H1 (cell line): ENCODE results near the gene FOXK1. TPM values are rescaled to one million over a fixed set of nuclear protein-coding genes. Genes with fewer than 3 reads are reported as not detected.

ENCODE experiments used
- CTCF ChIA-PET: fragments of 300-600 bp; sonication (Branson Sonifier 250); formaldehyde crosslinking; loops from one replicate; lab custom pipeline; 2021; ENCODE audit not compliant: partially characterized antibody; lab: Charles Lee
- POLR2A ChIA-PET: fragments of 300-600 bp; sonication (Branson Sonifier 250); formaldehyde crosslinking; loops from one replicate; lab custom pipeline; 2021; ENCODE audit warnings: inconsistent platforms; ENCODE audit not compliant: partially characterized antibody; lab: Charles Lee
- DNase-seq, 2 experiments: peaks; one replicate each; pipeline versions ENCODE4 v3.0.0 to v3.0.0-alpha.2; 2010 to 2022; ENCODE audit warnings: low spot score in 2 of 2, low read depth in 1 of 2, mixed read lengths in 1 of 2
- FAIRE-seq: peaks from 2 replicates; lab custom pipeline; 2011; peaks lifted over from hg19 to GRCh38; lab: Jason Lieb, UNC
- H2AFZ ChIP-seq: 2 replicates; pipeline ENCODE4 v1.8.1; 2012; ENCODE audit warnings: low read length, inconsistent platforms
- H2AK5ac ChIP-seq: 2 replicates; pipeline ENCODE4 v1.6.1; 2013; ENCODE audit warnings: low read depth, low read length
- H2BK120ac ChIP-seq: replicated peaks from 2 replicates; pipeline ENCODE3; 2013; ENCODE audit warnings: low read depth, low read length, inconsistent platforms
- H2BK12ac ChIP-seq: 2 replicates; pipeline ENCODE4 v1.6.1; 2013; ENCODE audit warnings: low read depth, low read length
- H2BK15ac ChIP-seq: 2 replicates; pipeline ENCODE4 v1.6.1; 2013; ENCODE audit warnings: low read length
- H2BK20ac ChIP-seq: 2 replicates; pipeline ENCODE4 v1.6.1; 2013; ENCODE audit warnings: low read length
- H2BK5ac ChIP-seq: 2 replicates; pipeline ENCODE4 v1.6.1; 2013; ENCODE audit warnings: low read depth, low read length
- H3K14ac ChIP-seq: 2 replicates; pipeline ENCODE4 v1.6.1; 2013; ENCODE audit warnings: inconsistent platforms; ENCODE audit not compliant: insufficient read length
- H3K18ac ChIP-seq: 2 replicates; pipeline ENCODE4 v1.6.1; 2013; ENCODE audit warnings: low read length; ENCODE audit errors: extremely low read depth
- H3K23ac ChIP-seq: 2 replicates; pipeline ENCODE4 v1.6.1; 2013; ENCODE audit warnings: inconsistent platforms; ENCODE audit not compliant: insufficient read length
- H3K23me2 ChIP-seq: 2 replicates; pipeline ENCODE4 v1.6.1; 2013; ENCODE audit warnings: low read depth, low read length
- H3K27ac ChIP-seq: 2 replicates; pipeline ENCODE4 v1.6.1; 2011; ENCODE audit warnings: low read depth, low read length, inconsistent platforms
- H3K27me3 ChIP-seq, 4 experiments: replicated peaks in 1 of 4; 1 replicate in 1 of 4; 2 replicates in 3 of 4; pipeline versions ENCODE4 v1.6.1 to v1.8.1; 2011 to 2013; ENCODE audit warnings: low read length in 3 of 4, mild to moderate bottlenecking in 3 of 4, inconsistent platforms in 2 of 4, mixed read lengths in 2 of 4, moderate library complexity in 1 of 4; ENCODE audit not compliant: control insufficient read depth in 3 of 4, insufficient read depth in 3 of 4; ENCODE audit errors: extremely low read depth in 1 of 4
- H3K36me3 ChIP-seq, 4 experiments: 2 replicates each; pipeline versions ENCODE4 v1.6.1 to v1.8.1; 2011 to 2013; ENCODE audit warnings: mild to moderate bottlenecking in 4 of 4, low read length in 3 of 4, moderate library complexity in 2 of 4, control low read depth in 1 of 4, inconsistent platforms in 1 of 4; ENCODE audit not compliant: insufficient read depth in 4 of 4, control insufficient read depth in 2 of 4
- H3K4ac ChIP-seq: replicated peaks from 2 replicates; pipeline ENCODE3; 2013; ENCODE audit warnings: low read length, low read depth, mixed read lengths, inconsistent platforms; ENCODE audit not compliant: insufficient read length
- H3K4me1 ChIP-seq, 4 experiments: replicated peaks in 1 of 4; 1 replicate in 1 of 4; 2 replicates in 3 of 4; pipeline versions ENCODE4 v1.6.1 to v1.8.1; 2011 to 2013; ENCODE audit warnings: low read length in 3 of 4, inconsistent platforms in 2 of 4, mixed read lengths in 1 of 4; ENCODE audit not compliant: insufficient read depth in 4 of 4, control insufficient read depth in 3 of 4
- H3K4me2 ChIP-seq, 2 experiments: 2 replicates each; pipeline versions ENCODE4 v1.6.1 to v1.8.1; 2011 to 2013; ENCODE audit warnings: low read depth in 2 of 2, low read length in 2 of 2, control low read depth in 1 of 2, inconsistent platforms in 1 of 2, mild to moderate bottlenecking in 1 of 2; ENCODE audit not compliant: insufficient read depth in 1 of 2
- H3K4me3 ChIP-seq, 4 experiments: fragments of 200-600, 300-600 bp in 1 of 4; sonication (generic), shearing (Covaris generic), sonication (Bioruptor Twin) in 1 of 4; 2 replicates each; pipeline versions ENCODE4 v1.5.1 to v1.8.1; 2011 to 2016; ENCODE audit warnings: low read length in 4 of 4, low read depth in 3 of 4, control low read depth in 2 of 4, inconsistent platforms in 2 of 4, mild to moderate bottlenecking in 2 of 4, mixed read lengths in 1 of 4, moderate library complexity in 1 of 4; ENCODE audit not compliant: insufficient read depth in 2 of 4; ENCODE audit errors: extremely low read depth in 1 of 4
- H3K56ac ChIP-seq: replicated peaks from 2 replicates; pipeline ENCODE3; 2013; ENCODE audit warnings: low read depth, mild to moderate bottlenecking, mixed read lengths, low read length, inconsistent platforms; ENCODE audit not compliant: insufficient read length
- H3K79me1 ChIP-seq: 2 replicates; pipeline ENCODE4 v1.6.1; 2013; ENCODE audit warnings: low read depth, low read length, control low read depth
- H3K79me2 ChIP-seq, 2 experiments: 2 replicates each; pipeline versions ENCODE4 v1.6.1 to v1.8.1; 2012 to 2013; ENCODE audit warnings: low read length in 2 of 2, mild to moderate bottlenecking in 2 of 2, inconsistent platforms in 1 of 2; ENCODE audit not compliant: insufficient read depth in 2 of 2, control insufficient read depth in 1 of 2
- H3K9ac ChIP-seq, 4 experiments: replicated peaks in 1 of 4; 1 replicate in 1 of 4; 2 replicates in 3 of 4; pipeline versions ENCODE4 v1.6.1 to v1.8.1; 2011 to 2013; ENCODE audit warnings: low read depth in 3 of 4, low read length in 3 of 4, control low read depth in 2 of 4, mild to moderate bottlenecking in 2 of 4, moderate library complexity in 2 of 4, inconsistent platforms in 1 of 4; ENCODE audit errors: extremely low read depth in 1 of 4
- H3K9me3 ChIP-seq, 2 experiments: 2 replicates each; pipeline versions ENCODE4 v1.6.1 to v1.8.1; 2012 to 2013; ENCODE audit warnings: mild to moderate bottlenecking in 2 of 2, moderate library complexity in 2 of 2, control low read depth in 1 of 2, inconsistent platforms in 1 of 2, low read depth in 1 of 2, low read length in 1 of 2, mixed read lengths in 1 of 2; ENCODE audit not compliant: insufficient read depth in 2 of 2
- H4K20me1 ChIP-seq, 2 experiments: replicated peaks in 1 of 2; 2 replicates each; pipeline versions ENCODE3 to v1.8.1; 2011 to 2013; ENCODE audit warnings: inconsistent platforms in 2 of 2, low read length in 2 of 2, mild to moderate bottlenecking in 1 of 2; ENCODE audit not compliant: insufficient read depth in 2 of 2, control insufficient read depth in 1 of 2
- H4K5ac ChIP-seq: 2 replicates; pipeline ENCODE4 v1.6.1; 2013; ENCODE audit warnings: low read length, low read depth, mixed read lengths, inconsistent platforms; ENCODE audit not compliant: insufficient read length
- H4K8ac ChIP-seq: 2 replicates; pipeline ENCODE4 v1.8.0; 2013; ENCODE audit warnings: mild to moderate bottlenecking, moderate library complexity, low read length, inconsistent platforms; ENCODE audit not compliant: insufficient read depth; ENCODE audit errors: extremely low read depth
- H4K91ac ChIP-seq: replicated peaks from 2 replicates; pipeline ENCODE3; 2013; ENCODE audit warnings: low read length, mixed read lengths, inconsistent platforms; ENCODE audit not compliant: insufficient read length
- EGR1 ChIP-seq: IDR thresholded peaks from 2 replicates; pipeline ENCODE4 v1.6.1; 2011; ENCODE audit warnings: low read depth, low read length, borderline replicate concordance
- JUND ChIP-seq: IDR thresholded peaks from 2 replicates; pipeline ENCODE4 v1.6.1; 2011; ENCODE audit warnings: mild to moderate bottlenecking, improper control_type of control experiment, low read length
- RFX5 ChIP-seq: IDR thresholded peaks from 2 replicates; pipeline ENCODE4 v1.6.1; 2011; ENCODE audit warnings: low read depth, low read length, improper control_type of control experiment, borderline replicate concordance
- RXRA ChIP-seq: IDR thresholded peaks from 2 replicates; pipeline ENCODE4 v1.6.1; 2011; ENCODE audit warnings: low read depth, mild to moderate bottlenecking, low read length, moderate library complexity; ENCODE audit not compliant: insufficient read depth
- SIN3A ChIP-seq, 2 experiments: IDR thresholded peaks in 1 of 2; conservative IDR thresholded peaks in 1 of 2; 2 replicates each; pipeline ENCODE4 v1.6.1; 2011 to 2012; ENCODE audit warnings: low read length in 2 of 2, improper control_type of control experiment in 1 of 2, low read depth in 1 of 2, mild to moderate bottlenecking in 1 of 2
- TBP ChIP-seq: IDR thresholded peaks from 2 replicates; pipeline ENCODE4 v1.6.1; 2011; ENCODE audit warnings: low read depth, low read length, improper control_type of control experiment
- TCF12 ChIP-seq: IDR thresholded peaks from 2 replicates; pipeline ENCODE4 v1.6.1; 2011; ENCODE audit warnings: low read depth, mild to moderate bottlenecking, low read length
- WGBS, 2 experiments: shearing (Covaris generic) in 1 of 2; methylation state at CpG; one replicate each; pipeline versions ENCODE4 v1.1.6 to v1.1.7; 2013 to 2015; ENCODE audit warnings: low lambda C conversion rate in 2 of 2, mixed read lengths in 2 of 2, inconsistent platforms in 1 of 2, low coverage in 1 of 2, missing lambda C conversion rate in 1 of 2; ENCODE audit not compliant: insufficient replicate concordance in 2 of 2, insufficient coverage in 1 of 2, insufficient read length in 1 of 2; ENCODE audit errors: extremely low coverage in 1 of 2, missing lambda C conversion rate in 1 of 2; 5-methylcytosine and 5-hydroxymethylcytosine counted together
- polyA plus RNA-seq, 7 experiments: library from polyadenylated mRNA; depleted of rRNA in 3 of 7; stranded (reverse) in 5 of 7; unstranded in 2 of 7; fragments of >200 nt in 5 of 7; fragments of 200-250 nt in 2 of 7; gene quantifications; 1 replicate in 5 of 7; 2 replicates in 1 of 7; 4 replicates in 1 of 7; pipeline versions ENCODE4 v1.2.1 to v1.2.3, GENCODE V29; 2011 to 2013; ENCODE audit warnings: missing spikeins in 2 of 7, mixed read lengths in 2 of 7
- total RNA-seq: library from RNA; stranded (reverse); fragmentation: NEBNext Ultra II Directional; extraction: Animal tissue kit (Norgen Biotek cat#: 25700); gene quantifications from 2 replicates; pipeline ENCODE4 v1.2.1, GENCODE V29; 2021
- TF ChIP-seq, protein P1 (sequence below): IDR thresholded peaks from 2 replicates; pipeline ENCODE4 v1.6.1; 2012; ENCODE audit warnings: low read length, inconsistent platforms
- TF ChIP-seq, protein P2 (sequence below), 3 experiments: IDR thresholded peaks; 1 replicate in 2 of 3; 2 replicates in 1 of 3; pipeline versions ENCODE4 v1.5.1 to v1.6.1; 2011; ENCODE audit warnings: low read length in 3 of 3, mild to moderate bottlenecking in 3 of 3, inconsistent platforms in 2 of 3, low read depth in 1 of 3, moderate library complexity in 1 of 3; ENCODE audit not compliant: insufficient read depth in 1 of 3; ENCODE audit errors: control extremely low read depth in 1 of 3

FOXK1 gene
- total and polyA plus RNA-seq, 2 of the 8 experiments (the other 6 are each of a cell fraction or from before 2014, with no cell fraction given), result 2.0 to 8.5 TPM

DNA sequence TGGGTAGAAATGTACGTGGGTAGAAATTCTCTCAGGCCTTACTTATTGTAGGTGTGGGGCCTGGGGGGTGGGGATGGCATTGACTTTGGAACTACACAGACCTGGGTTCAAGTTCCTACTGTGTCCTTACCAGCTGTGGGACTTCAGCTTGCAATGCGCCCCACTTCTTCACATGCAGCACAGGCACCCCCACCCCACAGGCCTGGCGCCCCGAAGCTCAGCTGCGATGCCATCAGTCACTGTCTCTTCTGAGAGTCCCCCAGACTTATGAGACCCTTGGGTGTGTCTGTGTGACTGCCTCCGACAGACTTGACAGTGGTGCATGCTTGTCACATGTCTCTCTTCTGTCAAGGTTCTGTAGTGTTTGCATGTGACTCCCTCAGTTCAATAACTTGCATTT is 90.2 kb downstream of the FOXK1 start:
- H4K8ac ChIP-seq, result no peak overlapping the region
- 0 out of 7 replicates have a peak, but pooled peaks cover 0 to 2% (median 0%) of the 10 kb centered on the region in 4 experiments for H3K27me3 ChIP-seq
- peaks cover 0 to 15% of the 10 kb centered on the region in 2 experiments; a peak in 2 of 4 replicates for H3K79me2 ChIP-seq
- no peak overlapping the region for H2BK5ac ChIP-seq
- DNase-seq (no peak), FAIRE-seq (no peak)
- H3K4me3 ChIP-seq, result no peak overlapping the region
- peaks cover 0 to 3% (median 0%) of the 10 kb centered on the region in 4 experiments; a peak in 1 of 8 replicates for H3K36me3 ChIP-seq
- peaks cover 2% of the 10 kb centered on the region for H3K79me1 ChIP-seq
- peaks cover 0 to 5% (median 4%) of the 10 kb centered on the region in 4 experiments; a peak in 3 of 7 replicates for H3K4me1 ChIP-seq
- H3K9ac ChIP-seq, result no peak overlapping the region
- H4K91ac ChIP-seq, result no peak overlapping the region
- CTCF ChIA-PET, result no interaction called here
- WGBS, 2 experiments, result 90% methylated on average over 6 of the region's 6 CpGs; no CpG with 5 or more reads in 1 of the 2 experiments
- no peak overlapping the region for H2BK15ac ChIP-seq
- no peak overlapping the region for H3K14ac ChIP-seq
- no peak overlapping the region for H2BK120ac ChIP-seq
- H4K5ac ChIP-seq, result no peak overlapping the region
- H4K20me1 ChIP-seq, result no peaks in the 10 kb centered on the region
- no peak overlapping the region for H2BK20ac ChIP-seq
- H2BK12ac ChIP-seq, result no peak overlapping the region
- H3K4ac ChIP-seq, result no peak overlapping the region
- no peak overlapping the region for H3K23ac ChIP-seq
- H3K23me2 ChIP-seq, result peaks cover 7% of the 10 kb centered on the region; the same call in 1 of the 2 replicates
- H2AFZ ChIP-seq, result no peak overlapping the region
- no peaks in the 10 kb centered on the region for H3K9me3 ChIP-seq
- no peak overlapping the region for H3K56ac ChIP-seq
- H3K18ac ChIP-seq, result no peak overlapping the region
- no peak overlapping the region for H3K27ac ChIP-seq
- no peak overlapping the region for H2AK5ac ChIP-seq
- POLR2A ChIA-PET, result no interaction called here
- no peak overlapping the region for H3K4me2 ChIP-seq
- no peak for TF ChIP-seq TBP
- TF ChIP-seq TCF12, result no peak
- TF ChIP-seq, protein P1, sequence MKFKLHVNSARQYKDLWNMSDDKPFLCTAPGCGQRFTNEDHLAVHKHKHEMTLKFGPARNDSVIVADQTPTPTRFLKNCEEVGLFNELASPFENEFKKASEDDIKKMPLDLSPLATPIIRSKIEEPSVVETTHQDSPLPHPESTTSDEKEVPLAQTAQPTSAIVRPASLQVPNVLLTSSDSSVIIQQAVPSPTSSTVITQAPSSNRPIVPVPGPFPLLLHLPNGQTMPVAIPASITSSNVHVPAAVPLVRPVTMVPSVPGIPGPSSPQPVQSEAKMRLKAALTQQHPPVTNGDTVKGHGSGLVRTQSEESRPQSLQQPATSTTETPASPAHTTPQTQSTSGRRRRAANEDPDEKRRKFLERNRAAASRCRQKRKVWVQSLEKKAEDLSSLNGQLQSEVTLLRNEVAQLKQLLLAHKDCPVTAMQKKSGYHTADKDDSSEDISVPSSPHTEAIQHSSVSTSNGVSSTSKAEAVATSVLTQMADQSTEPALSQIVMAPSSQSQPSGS, result no peak
- no peak for TF ChIP-seq JUND
- TF ChIP-seq RXRA, result no peak
- TF ChIP-seq, protein P2, sequence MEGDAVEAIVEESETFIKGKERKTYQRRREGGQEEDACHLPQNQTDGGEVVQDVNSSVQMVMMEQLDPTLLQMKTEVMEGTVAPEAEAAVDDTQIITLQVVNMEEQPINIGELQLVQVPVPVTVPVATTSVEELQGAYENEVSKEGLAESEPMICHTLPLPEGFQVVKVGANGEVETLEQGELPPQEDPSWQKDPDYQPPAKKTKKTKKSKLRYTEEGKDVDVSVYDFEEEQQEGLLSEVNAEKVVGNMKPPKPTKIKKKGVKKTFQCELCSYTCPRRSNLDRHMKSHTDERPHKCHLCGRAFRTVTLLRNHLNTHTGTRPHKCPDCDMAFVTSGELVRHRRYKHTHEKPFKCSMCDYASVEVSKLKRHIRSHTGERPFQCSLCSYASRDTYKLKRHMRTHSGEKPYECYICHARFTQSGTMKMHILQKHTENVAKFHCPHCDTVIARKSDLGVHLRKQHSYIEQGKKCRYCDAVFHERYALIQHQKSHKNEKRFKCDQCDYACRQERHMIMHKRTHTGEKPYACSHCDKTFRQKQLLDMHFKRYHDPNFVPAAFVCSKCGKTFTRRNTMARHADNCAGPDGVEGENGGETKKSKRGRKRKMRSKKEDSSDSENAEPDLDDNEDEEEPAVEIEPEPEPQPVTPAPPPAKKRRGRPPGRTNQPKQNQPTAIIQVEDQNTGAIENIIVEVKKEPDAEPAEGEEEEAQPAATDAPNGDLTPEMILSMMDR (IDR thresholded peaks at IDR 0.05; ENCODE audit: control extremely low read depth in 1 of 3, insufficient read depth in 1 of 3, low read depth in 1 of 3, low read length in 3 of 3), result no peak
- TF ChIP-seq SIN3A (conservative IDR thresholded peaks at IDR 0.05 in 1 of 2, IDR thresholded peaks at IDR 0.05 in 1 of 2; ENCODE audit: low read depth in 1 of 2, low read length in 2 of 2), result no peak
- TF ChIP-seq RFX5, result no peak
- no peak for TF ChIP-seq EGR1
